Raji (cell line): ENCODE measurements around the gene MBNL3.

ENCODE experiments used
- POLR2A ChIP-seq: IDR thresholded peaks from 2 replicates; pipeline ENCODE4 v1.6.1; 2011; ENCODE audit warnings: low read depth, low read length, control low read depth; ENCODE audit not compliant: insufficient read depth

Gene MBNL3

DNA sequence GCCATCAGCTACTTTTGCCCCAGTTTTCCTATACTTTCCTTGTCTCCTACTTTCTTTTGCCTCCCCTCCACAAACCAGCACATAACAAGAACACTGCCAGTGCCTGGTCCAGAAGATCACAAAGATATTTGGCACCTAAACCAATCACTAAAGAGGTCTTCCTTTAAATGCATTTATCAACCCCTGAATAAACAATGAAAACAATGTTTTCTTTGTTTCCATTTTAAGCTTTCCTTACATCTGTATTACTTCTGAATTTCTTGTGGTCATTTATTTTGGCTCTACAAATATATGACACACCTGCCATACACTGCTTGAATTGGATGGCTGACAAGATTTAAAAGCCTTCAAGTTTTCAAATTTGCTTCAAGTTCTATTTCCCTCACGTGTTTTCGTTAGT lies 43.9 kb downstream of the MBNL3 start:
- no peak for TF ChIP-seq POLR2A

GRCh38 chrX:132443196-132444135 lies 45.4 kb downstream of the MBNL3 start:
- TF ChIP-seq POLR2A = no peak

DNA sequence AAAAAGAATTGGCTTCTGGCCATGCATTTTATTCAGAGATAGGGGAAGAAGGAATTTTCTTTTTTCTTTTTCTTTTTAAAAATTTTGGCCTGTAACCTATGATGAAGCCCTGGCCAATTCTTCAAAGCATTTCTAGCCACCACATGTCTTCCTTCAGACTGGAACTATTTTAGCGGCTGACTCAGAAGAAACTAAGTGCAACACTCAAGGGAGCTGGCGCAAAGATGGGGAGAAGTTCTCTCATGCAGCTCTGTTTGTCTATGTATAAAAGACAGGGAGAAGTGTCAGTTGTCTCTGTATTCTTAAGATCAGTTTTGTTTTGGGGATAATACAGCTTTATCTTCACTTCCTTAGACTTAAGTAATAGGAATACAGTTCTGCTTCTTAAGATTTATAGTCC lies 46.1 kb downstream of the MBNL3 start:
- no peak for TF ChIP-seq POLR2A

DNA sequence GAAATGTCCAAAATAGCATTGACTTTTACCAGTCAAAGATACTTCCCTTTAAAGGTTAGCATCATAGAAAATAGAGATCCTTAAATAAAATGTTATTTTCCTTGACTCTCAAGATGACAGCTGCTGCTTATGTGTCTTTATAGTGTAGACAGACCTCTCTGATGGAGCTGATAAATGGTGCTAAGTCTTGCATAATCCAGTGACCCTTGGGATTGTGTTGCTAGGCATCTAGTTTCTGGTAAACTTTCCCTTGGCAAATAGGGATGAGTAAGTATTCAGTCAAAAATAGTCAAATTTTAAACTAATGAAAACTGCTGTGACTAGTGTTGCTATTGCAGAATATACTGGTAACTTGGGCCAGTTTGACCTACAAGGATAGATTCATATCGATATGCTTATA lies 53.6 kb downstream of the MBNL3 start:
- no peak for TF ChIP-seq POLR2A

DNA sequence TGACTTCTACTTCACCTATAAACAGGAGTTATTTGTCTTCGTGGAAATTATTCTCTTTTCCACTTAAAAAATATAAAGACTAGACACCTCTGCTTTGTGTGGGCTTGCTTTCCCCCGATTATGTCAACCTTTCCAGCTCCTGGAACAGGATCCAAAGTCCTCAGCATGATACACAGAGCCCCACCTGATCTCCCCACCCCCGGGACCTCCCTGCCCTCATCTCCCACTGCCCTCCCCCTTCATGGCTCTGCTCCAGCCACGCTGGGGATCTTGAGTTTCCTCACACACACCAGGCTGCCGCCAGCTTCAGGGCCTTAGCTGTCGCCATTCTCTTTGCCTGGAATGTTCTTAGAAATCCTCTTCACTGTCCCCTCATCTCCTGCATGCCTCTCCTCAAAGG lies 55.3 kb downstream of the MBNL3 start:
- TF ChIP-seq POLR2A = no peak

- TF ChIP-seq POLR2A = no peak
Observed at GRCh38 chrX:132433001-132433400, 55.8 kb downstream of the MBNL3 start.

- no peak for TF ChIP-seq POLR2A
Observed at GRCh38 chrX:132428896-132429295, 59.9 kb downstream of the MBNL3 start.

DNA sequence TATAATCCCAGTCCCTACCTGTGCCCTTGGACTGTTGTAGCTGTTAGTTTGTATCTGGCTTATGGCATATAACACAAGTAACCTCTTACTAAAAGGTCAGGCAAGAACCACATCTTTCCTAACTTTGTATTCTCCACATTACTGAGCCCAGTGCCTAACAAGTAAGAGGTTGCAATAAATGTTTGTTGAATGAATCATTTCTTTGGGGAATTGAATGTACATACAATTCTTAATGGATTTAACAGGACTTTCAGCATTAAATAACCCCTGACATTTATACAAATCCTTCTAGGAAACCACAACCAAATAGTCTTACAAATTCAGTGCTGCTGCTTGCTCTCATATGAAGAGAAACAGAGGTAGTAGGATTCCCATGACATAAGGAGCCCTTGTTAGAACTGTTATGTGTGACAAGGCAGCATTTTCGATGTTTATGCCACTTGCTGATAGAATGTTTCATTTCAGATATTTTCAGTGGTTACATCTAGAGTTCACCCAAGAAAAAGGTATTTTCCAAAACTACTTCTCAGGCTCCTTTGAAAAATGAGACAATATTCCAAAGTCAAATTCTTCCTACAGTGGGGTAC lies 62.0 kb downstream of the MBNL3 start:
- no peak for TF ChIP-seq POLR2A

GRCh38 chrX:132425744-132426318 lies 63.0 kb downstream of the MBNL3 start:
- no peak for TF ChIP-seq POLR2A

DNA sequence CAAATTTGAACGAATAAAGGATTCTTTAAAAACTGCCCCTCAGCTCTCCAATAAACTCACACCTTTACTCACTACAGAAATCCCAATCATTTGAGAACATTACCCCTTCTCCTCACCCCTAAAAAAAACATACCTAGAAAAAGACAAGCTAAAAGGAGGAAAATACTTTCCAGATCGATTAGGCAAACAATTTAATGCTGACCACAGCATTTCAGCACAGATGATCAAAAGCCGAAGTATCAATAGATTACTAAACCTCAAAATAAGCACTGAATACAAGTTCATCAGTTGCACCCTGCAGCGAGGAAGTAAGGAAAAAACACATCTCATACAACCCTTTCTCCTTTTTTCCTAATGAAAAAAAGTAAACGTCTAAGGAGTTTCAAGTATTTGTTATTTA lies 65.5 kb downstream of the MBNL3 start:
- no peak for TF ChIP-seq POLR2A

GRCh38 chrX:132415012-132415411 lies 73.8 kb downstream of the MBNL3 start:
- no peak for TF ChIP-seq POLR2A

DNA sequence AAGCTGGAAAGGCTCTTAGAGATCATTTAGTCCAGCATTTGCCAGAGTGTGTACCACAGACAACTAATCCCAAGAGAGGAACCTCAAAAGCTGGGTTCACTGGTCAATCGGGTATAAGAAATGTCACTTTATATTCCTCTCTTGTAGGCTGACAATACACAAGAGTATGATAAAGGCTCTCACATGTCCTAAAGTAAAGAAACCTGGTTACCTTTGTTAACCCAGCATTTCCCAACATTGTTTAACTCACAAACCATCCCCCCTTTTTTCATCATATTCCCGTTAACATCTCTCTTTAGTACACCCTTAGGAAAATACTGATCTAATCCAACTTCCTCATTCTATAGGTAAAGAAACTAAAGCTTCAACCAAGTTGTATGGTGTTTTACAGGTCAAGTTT lies 74.4 kb downstream of the MBNL3 start:
- no peak for TF ChIP-seq POLR2A

GRCh38 chrX:132413459-132413858 lies 75.4 kb downstream of the MBNL3 start:
- no peak for TF ChIP-seq POLR2A

GRCh38 chrX:132412208-132412607 lies 76.6 kb downstream of the MBNL3 start:
- TF ChIP-seq POLR2A = no peak

- no peak for TF ChIP-seq POLR2A
Observed at GRCh38 chrX:132411310-132411977, 77.4 kb downstream of the MBNL3 start.
